Neutrophil (primary cell): ENCODE measurements around the gene C5orf63.

ENCODE experiments used
- H3K27ac ChIP-seq: fragments of 200-600 bp; sonication (generic); 2 replicates; pipeline ENCODE4 v1.5.1; 2016; ENCODE audit warnings: mild to moderate bottlenecking, moderate library complexity
- H3K27me3 ChIP-seq: fragments of 200-600 bp; sonication (generic); 2 replicates; pipeline ENCODE4 v1.6.0; 2016; ENCODE audit warnings: mild to moderate bottlenecking
- H3K36me3 ChIP-seq: fragments of 200-600 bp; sonication (generic); 2 replicates; pipeline ENCODE4 v1.5.1; 2017
- H3K4me1 ChIP-seq, 2 experiments: fragments of 200-600 bp in 1 of 2; sonication (generic) in 1 of 2; 1 replicate in 1 of 2; 2 replicates in 1 of 2; pipeline versions ENCODE4 v1.5.1 to v1.6.1; 2013 to 2016; ENCODE audit warnings: low read depth in 1 of 2, low read length in 1 of 2, mild to moderate bottlenecking in 1 of 2, moderate library complexity in 1 of 2; ENCODE audit not compliant: control insufficient read depth in 1 of 2, insufficient read depth in 1 of 2
- H3K4me3 ChIP-seq, 2 experiments: fragments of 200-600 bp in 1 of 2; sonication (generic) in 1 of 2; 1 replicate in 1 of 2; 2 replicates in 1 of 2; pipeline ENCODE4 v1.5.1; 2013 to 2016; ENCODE audit warnings: low read depth in 1 of 2, low read length in 1 of 2, mild to moderate bottlenecking in 1 of 2, moderate library complexity in 1 of 2
- H3K9me3 ChIP-seq: fragments of 200-600 bp; sonication (generic); 2 replicates; pipeline ENCODE4 v1.5.1; 2016
- CTCF ChIP-seq: fragments of 200-600 bp; sonication (generic); IDR thresholded peaks from 2 replicates; pipeline ENCODE4 v1.5.1; 2016; ENCODE audit warnings: antibody characterized with exemption

C5orf63 gene

DNA sequence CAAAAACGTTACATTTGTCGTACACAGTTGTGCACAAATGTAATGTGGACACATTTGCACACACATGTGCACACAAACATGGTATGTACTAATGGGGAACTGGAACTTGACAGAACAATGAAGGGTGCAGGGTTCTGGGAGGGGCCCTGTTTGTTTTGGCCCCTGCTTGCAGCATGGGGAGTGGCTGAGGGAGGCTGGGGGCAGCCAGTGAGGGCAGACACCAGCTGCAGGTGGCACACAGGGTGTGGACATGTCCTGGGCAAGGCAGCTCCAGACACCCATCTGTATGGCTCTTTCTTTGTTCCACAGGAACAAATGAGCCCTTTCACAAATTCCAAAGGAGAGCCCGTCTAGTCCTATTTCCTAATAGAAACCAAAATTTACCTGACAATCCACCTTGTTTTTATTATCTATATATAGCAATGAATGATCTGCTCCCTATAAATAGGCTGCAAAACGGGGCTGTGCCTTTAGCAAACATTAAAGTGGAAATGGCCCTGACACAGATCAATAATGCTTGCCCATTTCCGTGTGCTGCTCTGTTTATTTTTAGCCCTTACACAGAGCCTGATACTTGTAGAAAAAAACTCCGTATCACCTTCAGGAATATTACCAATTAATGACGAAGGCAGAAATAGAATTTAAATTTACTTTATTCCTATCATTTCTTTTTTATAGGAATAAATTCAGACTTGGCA, 69.4 kb downstream of the C5orf63 start:
- Histone ChIP-seq H3K4me1 (no peaks in the 10 kb centered on the region), H3K27me3 (no peaks in the 10 kb centered on the region), H3K27ac (no peak overlapping the region), H3K9me3 (no peaks in the 10 kb centered on the region), H3K4me3 (no peak overlapping the region), H3K36me3 (no peaks in the 10 kb centered on the region)
- no peak for TF ChIP-seq CTCF

- Histone ChIP-seq H3K27ac (no peak overlapping the region), H3K4me1 (no peaks in the 10 kb centered on the region), H3K9me3 (no peaks in the 10 kb centered on the region), H3K36me3 (no peaks in the 10 kb centered on the region), H3K27me3 (no peaks in the 10 kb centered on the region), H3K4me3 (no peak overlapping the region)
- TF ChIP-seq CTCF = no peak
Measured at GRCh38 chr5:127002390-127002789, 70.9 kb downstream of the C5orf63 start.

GRCh38 chr5:127001621-127002296, 71.5 kb downstream of the C5orf63 start:
- no peaks in the 10 kb centered on the region for H3K36me3 ChIP-seq
- no peak for TF ChIP-seq CTCF
- no peak overlapping the region for H3K4me3 ChIP-seq
- no peaks in the 10 kb centered on the region for H3K4me1 ChIP-seq
- no peak overlapping the region for H3K27ac ChIP-seq
- H3K27me3 ChIP-seq = no peaks in the 10 kb centered on the region
- no peaks in the 10 kb centered on the region for H3K9me3 ChIP-seq
